Measurements from ENCODE around the gene MAN1C1.

DNA sequence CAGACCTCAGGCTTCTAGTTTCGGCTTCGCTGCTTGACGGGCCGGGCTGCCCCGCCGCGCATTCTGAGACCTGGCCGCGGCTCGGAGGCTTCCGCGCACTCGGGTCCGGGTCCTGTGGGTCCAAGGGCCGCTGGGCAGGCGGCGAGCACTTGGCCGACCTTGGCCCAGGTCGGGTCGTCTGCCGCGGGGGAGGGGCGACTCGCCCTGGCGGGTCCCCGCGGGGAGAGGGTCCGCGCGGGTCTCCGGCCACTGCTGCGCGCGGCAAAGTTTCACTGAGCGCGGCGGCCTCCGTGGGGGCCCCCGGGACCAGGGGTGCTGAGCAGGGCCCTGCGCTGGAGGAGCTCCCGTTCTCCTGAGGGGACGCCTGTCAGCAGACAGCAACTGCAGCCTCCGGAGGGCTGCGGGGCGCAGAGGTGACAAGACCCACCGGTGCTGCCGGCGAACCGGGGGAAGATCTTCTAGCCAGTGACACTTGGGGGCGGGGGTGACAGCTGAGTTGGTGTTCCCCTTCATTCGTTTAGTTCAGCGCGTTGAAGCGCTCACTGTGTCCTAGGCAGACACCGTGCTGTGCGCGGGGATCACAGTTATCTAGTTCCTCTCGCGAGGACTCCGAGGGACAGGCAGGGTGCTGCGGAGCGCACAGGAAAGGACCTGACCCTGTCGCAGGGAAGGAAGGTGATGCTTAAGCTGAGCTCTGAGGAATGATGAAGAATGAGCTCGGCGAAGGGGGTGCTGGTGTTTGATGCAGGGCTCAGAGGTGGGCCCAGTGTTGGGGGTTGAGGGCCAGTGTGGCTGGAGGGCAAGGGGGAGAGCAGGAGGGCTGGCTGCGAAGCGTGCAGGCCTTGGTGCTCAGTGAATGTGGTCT lies 203.9 kb downstream of the MAN1C1 start:
- no peak for TF ChIP-seq YY1 (IDR thresholded peaks at IDR 0.05; ENCODE audit: low read depth, low read length)
- TF ChIP-seq RCOR1 (conservative IDR thresholded peaks at IDR 0.05; ENCODE audit: low read depth, low read length): no peak; the same call in 1 of the 2 replicates
- TF ChIP-seq, protein P1, sequence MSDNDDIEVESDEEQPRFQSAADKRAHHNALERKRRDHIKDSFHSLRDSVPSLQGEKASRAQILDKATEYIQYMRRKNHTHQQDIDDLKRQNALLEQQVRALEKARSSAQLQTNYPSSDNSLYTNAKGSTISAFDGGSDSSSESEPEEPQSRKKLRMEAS (IDR thresholded peaks at IDR 0.05; ENCODE audit: low read depth, low read length): no peak
- TF ChIP-seq NFYA (IDR thresholded peaks at IDR 0.05; ENCODE audit: borderline replicate concordance, low read depth, low read length): no peak
- peak; percentile 30; the same call in 1 of the 2 replicates for TF ChIP-seq ZNF24 (IDR thresholded peaks at IDR 0.05)
- peak; percentile 71; the same call in 1 of the 2 replicates for TF ChIP-seq POLR2AphosphoS5 (IDR thresholded peaks at IDR 0.05; ENCODE audit: low read length)
- TF ChIP-seq, protein P2, sequence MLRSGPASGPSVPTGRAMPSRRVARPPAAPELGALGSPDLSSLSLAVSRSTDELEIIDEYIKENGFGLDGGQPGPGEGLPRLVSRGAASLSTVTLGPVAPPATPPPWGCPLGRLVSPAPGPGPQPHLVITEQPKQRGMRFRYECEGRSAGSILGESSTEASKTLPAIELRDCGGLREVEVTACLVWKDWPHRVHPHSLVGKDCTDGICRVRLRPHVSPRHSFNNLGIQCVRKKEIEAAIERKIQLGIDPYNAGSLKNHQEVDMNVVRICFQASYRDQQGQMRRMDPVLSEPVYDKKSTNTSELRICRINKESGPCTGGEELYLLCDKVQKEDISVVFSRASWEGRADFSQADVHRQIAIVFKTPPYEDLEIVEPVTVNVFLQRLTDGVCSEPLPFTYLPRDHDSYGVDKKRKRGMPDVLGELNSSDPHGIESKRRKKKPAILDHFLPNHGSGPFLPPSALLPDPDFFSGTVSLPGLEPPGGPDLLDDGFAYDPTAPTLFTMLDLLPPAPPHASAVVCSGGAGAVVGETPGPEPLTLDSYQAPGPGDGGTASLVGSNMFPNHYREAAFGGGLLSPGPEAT (IDR thresholded peaks at IDR 0.05; ENCODE audit: low read depth): no peak
- TF ChIP-seq, protein P3, sequence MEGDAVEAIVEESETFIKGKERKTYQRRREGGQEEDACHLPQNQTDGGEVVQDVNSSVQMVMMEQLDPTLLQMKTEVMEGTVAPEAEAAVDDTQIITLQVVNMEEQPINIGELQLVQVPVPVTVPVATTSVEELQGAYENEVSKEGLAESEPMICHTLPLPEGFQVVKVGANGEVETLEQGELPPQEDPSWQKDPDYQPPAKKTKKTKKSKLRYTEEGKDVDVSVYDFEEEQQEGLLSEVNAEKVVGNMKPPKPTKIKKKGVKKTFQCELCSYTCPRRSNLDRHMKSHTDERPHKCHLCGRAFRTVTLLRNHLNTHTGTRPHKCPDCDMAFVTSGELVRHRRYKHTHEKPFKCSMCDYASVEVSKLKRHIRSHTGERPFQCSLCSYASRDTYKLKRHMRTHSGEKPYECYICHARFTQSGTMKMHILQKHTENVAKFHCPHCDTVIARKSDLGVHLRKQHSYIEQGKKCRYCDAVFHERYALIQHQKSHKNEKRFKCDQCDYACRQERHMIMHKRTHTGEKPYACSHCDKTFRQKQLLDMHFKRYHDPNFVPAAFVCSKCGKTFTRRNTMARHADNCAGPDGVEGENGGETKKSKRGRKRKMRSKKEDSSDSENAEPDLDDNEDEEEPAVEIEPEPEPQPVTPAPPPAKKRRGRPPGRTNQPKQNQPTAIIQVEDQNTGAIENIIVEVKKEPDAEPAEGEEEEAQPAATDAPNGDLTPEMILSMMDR (IDR thresholded peaks at IDR 0.05 in 2 of 3, conservative IDR thresholded peaks at IDR 0.05 in 1 of 3; ENCODE audit: control insufficient read depth in 2 of 3, extremely low read depth in 1 of 3, insufficient read depth in 1 of 3, low read depth in 3 of 3, low read length in 3 of 3): no peak
- TF ChIP-seq, protein P4, sequence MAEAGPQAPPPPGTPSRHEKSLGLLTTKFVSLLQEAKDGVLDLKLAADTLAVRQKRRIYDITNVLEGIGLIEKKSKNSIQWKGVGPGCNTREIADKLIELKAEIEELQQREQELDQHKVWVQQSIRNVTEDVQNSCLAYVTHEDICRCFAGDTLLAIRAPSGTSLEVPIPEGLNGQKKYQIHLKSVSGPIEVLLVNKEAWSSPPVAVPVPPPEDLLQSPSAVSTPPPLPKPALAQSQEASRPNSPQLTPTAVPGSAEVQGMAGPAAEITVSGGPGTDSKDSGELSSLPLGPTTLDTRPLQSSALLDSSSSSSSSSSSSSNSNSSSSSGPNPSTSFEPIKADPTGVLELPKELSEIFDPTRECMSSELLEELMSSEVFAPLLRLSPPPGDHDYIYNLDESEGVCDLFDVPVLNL (IDR thresholded peaks at IDR 0.05; ENCODE audit: low read depth, low read length): no peak
- peak; percentile 71; the same call in 1 of the 2 replicates for TF ChIP-seq TAF1 (IDR thresholded peaks at IDR 0.05; ENCODE audit: borderline replicate concordance, low read depth, low read length)
- TF ChIP-seq EZH2 (IDR thresholded peaks at IDR 0.05; ENCODE audit: borderline replicate concordance, control insufficient read depth, low read depth, low read length): no peak
- TF ChIP-seq ZSCAN29 (IDR thresholded peaks at IDR 0.05): no peak
- TF ChIP-seq, protein P5, sequence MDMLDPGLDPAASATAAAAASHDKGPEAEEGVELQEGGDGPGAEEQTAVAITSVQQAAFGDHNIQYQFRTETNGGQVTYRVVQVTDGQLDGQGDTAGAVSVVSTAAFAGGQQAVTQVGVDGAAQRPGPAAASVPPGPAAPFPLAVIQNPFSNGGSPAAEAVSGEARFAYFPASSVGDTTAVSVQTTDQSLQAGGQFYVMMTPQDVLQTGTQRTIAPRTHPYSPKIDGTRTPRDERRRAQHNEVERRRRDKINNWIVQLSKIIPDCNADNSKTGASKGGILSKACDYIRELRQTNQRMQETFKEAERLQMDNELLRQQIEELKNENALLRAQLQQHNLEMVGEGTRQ (IDR thresholded peaks at IDR 0.05; ENCODE audit: borderline replicate concordance, low read depth, low read length): no peak
- TF ChIP-seq SIN3A (IDR thresholded peaks at IDR 0.05; ENCODE audit: low read depth, low read length): peak; percentile 23; the same call in 1 of the 2 replicates

Measured in GM12878 (cell line).